H1 (cell line): ENCODE measurements around the gene DGKZ. TPM values are rescaled to one million over a fixed set of nuclear protein-coding genes. Genes with fewer than 3 reads are reported as not detected.

ENCODE experiments used
- BACH1 ChIP-seq: IDR thresholded peaks from 2 replicates; pipeline ENCODE4 v1.6.1; 2012; ENCODE audit warnings: low read length, improper control_type of control experiment
- BCL11A ChIP-seq, 2 experiments: IDR thresholded peaks; one replicate each; pipeline ENCODE4 v1.6.1; 2011; ENCODE audit warnings: low read depth in 2 of 2, low read length in 2 of 2, mild to moderate bottlenecking in 2 of 2
- CBX5 ChIP-seq: fragments of 300-800, 300-1000 bp; sonication (generic); IDR thresholded peaks from 2 replicates; pipeline ENCODE4 v1.7.1; 2016; ENCODE audit warnings: antibody characterized with exemption, low read length, low read depth
- CBX8 ChIP-seq: fragments of 300-800, 300-1000 bp; sonication (generic); IDR thresholded peaks from 2 replicates; pipeline ENCODE4 v1.7.1; 2016; ENCODE audit warnings: low read depth, low read length, borderline replicate concordance
- CHD2 ChIP-seq: IDR thresholded peaks from 2 replicates; pipeline ENCODE4 v1.6.1; 2012; ENCODE audit warnings: low read length, improper control_type of control experiment
- CREB1 ChIP-seq: IDR thresholded peaks from 2 replicates; pipeline ENCODE4 v1.6.1; 2012; ENCODE audit warnings: inconsistent platforms
- FOSL1 ChIP-seq: IDR thresholded peaks from 2 replicates; pipeline ENCODE4 v1.6.1; 2011; ENCODE audit warnings: mild to moderate bottlenecking, low read depth, low read length, moderate library complexity; ENCODE audit not compliant: insufficient read depth
- HDAC2 ChIP-seq, 2 experiments: fragments of 300-600 bp in 1 of 2; sonication (generic) in 1 of 2; IDR thresholded peaks; 2 replicates each; pipeline ENCODE4 v1.6.1; 2011 to 2012; ENCODE audit warnings: low read depth in 2 of 2, low read length in 2 of 2, mild to moderate bottlenecking in 2 of 2, moderate library complexity in 2 of 2, borderline replicate concordance in 1 of 2, inconsistent platforms in 1 of 2
- JUN ChIP-seq: IDR thresholded peaks from 2 replicates; pipeline ENCODE4 v1.6.1; 2011; ENCODE audit warnings: low read depth, mild to moderate bottlenecking, improper control_type of control experiment, low read length
- KDM4A ChIP-seq: IDR thresholded peaks from one replicate; pipeline ENCODE4 v1.7.1; 2012; ENCODE audit warnings: low read depth, mild to moderate bottlenecking, moderate library complexity, low read length, inconsistent platforms; ENCODE audit not compliant: severe bottlenecking
- MAFK ChIP-seq: IDR thresholded peaks from 2 replicates; pipeline ENCODE4 v1.6.1; 2012; ENCODE audit warnings: low read depth, mild to moderate bottlenecking, improper control_type of control experiment, low read length
- NANOG ChIP-seq: IDR thresholded peaks from 2 replicates; pipeline ENCODE4 v1.6.1; 2011; ENCODE audit warnings: low read length, low read depth, mild to moderate bottlenecking, inconsistent platforms; ENCODE audit not compliant: insufficient read depth, poor library complexity, severe bottlenecking
- POU5F1 ChIP-seq: IDR thresholded peaks from 2 replicates; pipeline ENCODE4 v1.6.1; 2011; ENCODE audit warnings: low read depth, mild to moderate bottlenecking, low read length, moderate library complexity
- SAP30 ChIP-seq: fragments of 300-600 bp; sonication (generic); IDR thresholded peaks from 2 replicates; pipeline ENCODE4 v1.7.1; 2012; ENCODE audit warnings: low read length, moderate library complexity, mild to moderate bottlenecking, inconsistent platforms; ENCODE audit not compliant: insufficient read depth, insufficient replicate concordance
- SIRT6 ChIP-seq: IDR thresholded peaks from one replicate; pipeline ENCODE4 v1.7.1; 2012; ENCODE audit warnings: low read length, inconsistent platforms
- SIX5 ChIP-seq: IDR thresholded peaks from 2 replicates; pipeline ENCODE4 v1.6.1; 2011; ENCODE audit warnings: mild to moderate bottlenecking, low read depth, low read length
- SRF ChIP-seq: IDR thresholded peaks from 2 replicates; pipeline ENCODE4 v1.6.1; 2011; ENCODE audit warnings: mild to moderate bottlenecking, low read depth, low read length, moderate library complexity
- SUZ12 ChIP-seq: fragments of 200-600 bp; sonication (generic); IDR thresholded peaks from 2 replicates; pipeline ENCODE4 v1.6.1; 2012; ENCODE audit warnings: mild to moderate bottlenecking, inconsistent platforms, low read length, moderate library complexity, mixed read lengths
- TEAD4 ChIP-seq: IDR thresholded peaks from 2 replicates; pipeline ENCODE4 v1.6.1; 2012; ENCODE audit warnings: low read depth, low read length, inconsistent platforms, mixed read lengths
- ZNF274 ChIP-seq: IDR thresholded peaks from 2 replicates; pipeline ENCODE4 v1.7.0; 2012; ENCODE audit warnings: low read length, borderline replicate concordance; ENCODE audit errors: extremely low read depth
- polyA plus RNA-seq, 7 experiments: library from polyadenylated mRNA; depleted of rRNA in 3 of 7; stranded (reverse) in 5 of 7; unstranded in 2 of 7; fragments of >200 nt in 5 of 7; fragments of 200-250 nt in 2 of 7; gene quantifications; 1 replicate in 5 of 7; 2 replicates in 1 of 7; 4 replicates in 1 of 7; pipeline versions ENCODE4 v1.2.1 to v1.2.3, GENCODE V29; 2011 to 2013; ENCODE audit warnings: missing spikeins in 2 of 7, mixed read lengths in 2 of 7
- total RNA-seq: library from RNA; stranded (reverse); fragmentation: NEBNext Ultra II Directional; extraction: Animal tissue kit (Norgen Biotek cat#: 25700); gene quantifications from 2 replicates; pipeline ENCODE4 v1.2.1, GENCODE V29; 2021
- TF ChIP-seq, protein P1 (sequence below): IDR thresholded peaks from 2 replicates; pipeline ENCODE4 v1.6.1; 2012; ENCODE audit warnings: low read length, inconsistent platforms

The DGKZ gene
- total and polyA plus RNA-seq, 2 of the 8 experiments (the other 6 are each of a cell fraction or from before 2014, with no cell fraction given) = 84.4 to 184 TPM

DNA sequence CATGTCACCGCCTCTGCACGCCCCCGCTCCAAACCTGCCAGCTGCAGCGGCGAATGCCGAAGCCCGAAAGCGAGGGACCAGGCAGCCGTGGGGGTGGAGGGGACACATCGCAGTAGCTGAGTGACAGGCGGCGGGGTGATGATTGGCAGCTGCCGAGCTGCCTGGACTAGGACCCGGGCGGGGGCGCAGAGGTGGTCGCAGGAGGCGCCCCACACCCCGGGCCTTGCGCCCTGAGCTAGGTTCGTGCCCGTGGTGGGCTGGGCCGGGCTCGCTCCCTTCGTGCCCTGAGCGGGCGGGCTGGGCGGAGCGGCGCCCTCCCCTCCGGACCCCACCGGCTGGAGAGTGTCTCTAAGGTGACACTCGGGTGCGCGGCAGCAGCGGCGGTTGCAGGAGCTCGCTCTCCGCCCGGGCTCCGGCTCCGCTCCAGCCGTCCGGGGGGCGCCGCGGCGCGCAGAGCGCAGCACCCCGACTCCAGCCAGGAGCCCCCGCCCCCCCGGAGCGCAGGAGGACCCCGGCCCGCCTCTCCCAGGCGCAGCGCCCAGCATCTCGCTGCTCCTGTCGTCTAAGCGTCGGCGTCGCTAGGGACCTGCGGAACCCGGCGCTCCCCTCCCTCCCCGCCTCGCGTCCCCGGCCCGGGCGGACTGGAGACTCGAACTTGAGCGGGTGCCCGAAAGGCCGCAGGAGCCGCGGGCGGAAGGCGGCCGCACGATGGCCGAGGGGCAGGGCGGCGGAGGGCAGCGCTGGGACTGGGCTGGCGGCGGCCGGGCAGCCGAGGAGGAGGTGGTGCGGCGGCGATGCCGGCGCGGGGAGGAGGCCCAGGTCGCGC is 14.5 kb upstream of the DGKZ start (continued):
- TF ChIP-seq BACH1 (no peak), SAP30 (no peak), POU5F1 (no peak), SRF (no peak), HDAC2 (IDR thresholded peaks at IDR 0.05; ENCODE audit: borderline replicate concordance in 1 of 2, low read depth in 2 of 2, low read length in 2 of 2) (no peak), CBX5 (no peak), FOSL1 (no peak), SIRT6 (no peak), SUZ12 (no peak), NANOG (no peak), CBX8 (no peak), CREB1 (no peak), SIX5 (no peak), CHD2 (no peak), BCL11A (IDR thresholded peaks at IDR 0.05; ENCODE audit: low read depth in 2 of 2, low read length in 2 of 2) (no peak), MAFK (no peak), JUN (no peak), ZNF274 (no peak), TEAD4 (0 out of 2 replicates have a peak, but pooled peaks have one; percentile 60), KDM4A (peak; percentile 70)
- TF ChIP-seq, protein P1, sequence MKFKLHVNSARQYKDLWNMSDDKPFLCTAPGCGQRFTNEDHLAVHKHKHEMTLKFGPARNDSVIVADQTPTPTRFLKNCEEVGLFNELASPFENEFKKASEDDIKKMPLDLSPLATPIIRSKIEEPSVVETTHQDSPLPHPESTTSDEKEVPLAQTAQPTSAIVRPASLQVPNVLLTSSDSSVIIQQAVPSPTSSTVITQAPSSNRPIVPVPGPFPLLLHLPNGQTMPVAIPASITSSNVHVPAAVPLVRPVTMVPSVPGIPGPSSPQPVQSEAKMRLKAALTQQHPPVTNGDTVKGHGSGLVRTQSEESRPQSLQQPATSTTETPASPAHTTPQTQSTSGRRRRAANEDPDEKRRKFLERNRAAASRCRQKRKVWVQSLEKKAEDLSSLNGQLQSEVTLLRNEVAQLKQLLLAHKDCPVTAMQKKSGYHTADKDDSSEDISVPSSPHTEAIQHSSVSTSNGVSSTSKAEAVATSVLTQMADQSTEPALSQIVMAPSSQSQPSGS = no peak
